Measurements from ENCODE around the gene ACKR3. TPM values are rescaled to one million over a fixed set of nuclear protein-coding genes. Genes with fewer than 3 reads are reported as not detected.

ACKR3 gene
- total and polyA plus RNA-seq, 2 of the 4 experiments (the other 2 are of a cell fraction), result not detected

DNA sequence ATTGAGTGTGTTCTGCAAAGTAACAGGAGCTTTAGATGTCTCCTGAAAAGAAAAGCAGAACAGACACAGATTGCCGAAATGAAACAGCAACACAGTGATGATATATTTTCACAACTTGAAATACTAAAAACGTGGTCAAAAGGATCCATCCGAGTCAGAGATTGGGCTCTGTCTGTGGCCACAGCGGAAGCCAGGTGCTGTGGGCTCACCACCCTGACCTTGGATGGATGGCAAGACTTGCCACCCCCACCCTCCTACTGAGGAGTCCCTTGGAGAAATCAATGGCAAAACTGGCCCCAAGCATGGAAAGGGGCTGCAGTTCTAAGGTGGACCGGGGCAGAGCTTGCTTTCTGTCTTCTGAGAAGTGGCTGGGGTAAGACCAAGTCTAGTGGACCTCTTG, 31.4 kb upstream of the ACKR3 start:
- Histone ChIP-seq H2AK5ac (ENCODE audit: low read depth, low read length) (no peak overlapping the region), H3K9me3 (ENCODE audit: control insufficient read depth, insufficient read depth, low read length) (no peaks in the 10 kb centered on the region), H4K91ac (ENCODE audit: insufficient read depth, low read depth, low read length) (no peak overlapping the region), H3K14ac (replicated peaks; ENCODE audit: low read depth, low read length) (no peak overlapping the region), H3K9me1 (ENCODE audit: insufficient read depth, low read length) (no peaks in the 10 kb centered on the region), H3K56ac (ENCODE audit: extremely low read depth, insufficient read depth, low read length) (no peak overlapping the region), H2BK20ac (ENCODE audit: low read depth, low read length) (no peak overlapping the region), H3K18ac (ENCODE audit: low read depth, low read length) (no peak overlapping the region), H3K27me3 (ENCODE audit: control insufficient read depth, insufficient read depth, low read length) (peaks cover 4% of the 10 kb centered on the region; the same call in 1 of the 2 replicates), H3K9ac (ENCODE audit: low read depth, low read length) (no peak overlapping the region), H3K4me3 (ENCODE audit: insufficient read depth, low read depth, low read length) (no peak overlapping the region), H4K20me1 (ENCODE audit: insufficient read depth, low read length) (no peaks in the 10 kb centered on the region), H3K79me1 (ENCODE audit: low read depth in 1 of 2, low read length in 2 of 2) (no peaks in the 10 kb centered on the region), H2AFZ (replicated peaks; ENCODE audit: low read length, poor library complexity) (no peak overlapping the region), H3K23ac (ENCODE audit: low read depth, low read length) (no peak overlapping the region), H3K4me1 (ENCODE audit: control insufficient read depth, insufficient read depth, low read length) (no peaks in the 10 kb centered on the region), H2AK9ac (replicated peaks; ENCODE audit: low read depth, low read length, poor library complexity) (no peak overlapping the region), H3K27ac (ENCODE audit: insufficient read depth, low read length) (no peak overlapping the region), H2BK5ac (ENCODE audit: low read depth, low read length, poor library complexity, severe bottlenecking) (no peak overlapping the region), H2BK15ac (ENCODE audit: low read depth, low read length) (no peak overlapping the region), H2BK120ac (ENCODE audit: low read depth, low read length) (no peak overlapping the region), H4K8ac (ENCODE audit: low read depth in 2 of 2, low read length in 2 of 2) (no peak overlapping the region), H4K5ac (ENCODE audit: low read depth, low read length) (no peak overlapping the region), H3K4me2 (ENCODE audit: low read depth, low read length) (no peak overlapping the region), H3K4ac (ENCODE audit: low read depth, low read length) (no peak overlapping the region), H3K36me3 (ENCODE audit: control insufficient read depth, insufficient read depth, low read length) (no peaks in the 10 kb centered on the region)
- no TSS peak for BruUV-seq (replicated peaks)
- in situ Hi-C loops (cut with MboI; ENCODE audit: low sequenced_read_pairs), result no loop called here
- WGBS, 2 experiments (ENCODE audit: extremely low coverage in 2 of 2, insufficient read length in 1 of 2), result no CpG with 5 or more reads among the region's 5 CpGs
- no peak for ATAC-seq (ENCODE audit: low read depth)
- intact Hi-C loops (cut with micrococcal nuclease), result no loop called here
- dilution Hi-C loops (cut with HindIII; ENCODE audit: low sequenced_read_pairs, unreplicated experiment), result no loop called here
- DNase-seq, result no peak
- ChIA-PET POLR2A (ENCODE audit: unreplicated experiment) (no interaction called here), CTCF (no interaction called here)
- TF ChIP-seq NFE2L2 (IDR thresholded peaks at IDR 0.05; ENCODE audit: low read depth, low read length) (no peak), MAFK (IDR thresholded peaks at IDR 0.05; ENCODE audit: low read depth, low read length) (no peak), RCOR1 (IDR thresholded peaks at IDR 0.05; ENCODE audit: insufficient replicate concordance, low read length) (no peak), MXI1 (IDR thresholded peaks at IDR 0.05; ENCODE audit: borderline replicate concordance, low read depth, low read length) (no peak), MAZ (IDR thresholded peaks at IDR 0.05; ENCODE audit: borderline replicate concordance, low read depth, low read length) (no peak), RAD21 (IDR thresholded peaks at IDR 0.05; ENCODE audit: low read length) (no peak), CHD1 (IDR thresholded peaks at IDR 0.05; ENCODE audit: low read depth, low read length) (no peak), ELK1 (IDR thresholded peaks at IDR 0.05; ENCODE audit: borderline replicate concordance, low read depth, low read length) (no peak), FOS (IDR thresholded peaks at IDR 0.05; ENCODE audit: low read depth, low read length) (no peak), CEBPB (IDR thresholded peaks at IDR 0.05; ENCODE audit: low read depth, low read length) (no peak), SMC3 (IDR thresholded peaks at IDR 0.05; ENCODE audit: low read depth, low read length) (no peak), POLR2A (IDR thresholded peaks at IDR 0.05; ENCODE audit: low read depth, low read length) (no peak)
- TF ChIP-seq, protein P1, sequence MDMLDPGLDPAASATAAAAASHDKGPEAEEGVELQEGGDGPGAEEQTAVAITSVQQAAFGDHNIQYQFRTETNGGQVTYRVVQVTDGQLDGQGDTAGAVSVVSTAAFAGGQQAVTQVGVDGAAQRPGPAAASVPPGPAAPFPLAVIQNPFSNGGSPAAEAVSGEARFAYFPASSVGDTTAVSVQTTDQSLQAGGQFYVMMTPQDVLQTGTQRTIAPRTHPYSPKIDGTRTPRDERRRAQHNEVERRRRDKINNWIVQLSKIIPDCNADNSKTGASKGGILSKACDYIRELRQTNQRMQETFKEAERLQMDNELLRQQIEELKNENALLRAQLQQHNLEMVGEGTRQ (IDR thresholded peaks at IDR 0.05; ENCODE audit: low read depth, low read length), result no peak
- TF ChIP-seq, protein P2, sequence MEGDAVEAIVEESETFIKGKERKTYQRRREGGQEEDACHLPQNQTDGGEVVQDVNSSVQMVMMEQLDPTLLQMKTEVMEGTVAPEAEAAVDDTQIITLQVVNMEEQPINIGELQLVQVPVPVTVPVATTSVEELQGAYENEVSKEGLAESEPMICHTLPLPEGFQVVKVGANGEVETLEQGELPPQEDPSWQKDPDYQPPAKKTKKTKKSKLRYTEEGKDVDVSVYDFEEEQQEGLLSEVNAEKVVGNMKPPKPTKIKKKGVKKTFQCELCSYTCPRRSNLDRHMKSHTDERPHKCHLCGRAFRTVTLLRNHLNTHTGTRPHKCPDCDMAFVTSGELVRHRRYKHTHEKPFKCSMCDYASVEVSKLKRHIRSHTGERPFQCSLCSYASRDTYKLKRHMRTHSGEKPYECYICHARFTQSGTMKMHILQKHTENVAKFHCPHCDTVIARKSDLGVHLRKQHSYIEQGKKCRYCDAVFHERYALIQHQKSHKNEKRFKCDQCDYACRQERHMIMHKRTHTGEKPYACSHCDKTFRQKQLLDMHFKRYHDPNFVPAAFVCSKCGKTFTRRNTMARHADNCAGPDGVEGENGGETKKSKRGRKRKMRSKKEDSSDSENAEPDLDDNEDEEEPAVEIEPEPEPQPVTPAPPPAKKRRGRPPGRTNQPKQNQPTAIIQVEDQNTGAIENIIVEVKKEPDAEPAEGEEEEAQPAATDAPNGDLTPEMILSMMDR (conservative IDR thresholded peaks at IDR 0.05; ENCODE audit: low read depth, low read length), result no peak
